ENCODE results near the gene NLRP13.

GRCh38 chr19:55898911-55899310 lies 33.2 kb downstream of the NLRP13 start:
- TF ChIP-seq CTCF (IDR thresholded peaks at IDR 0.05) (no peak), CHD4 (IDR thresholded peaks at IDR 0.05; ENCODE audit: borderline replicate concordance) (no peak), MAX (IDR thresholded peaks at IDR 0.05) (no peak), JUNB (IDR thresholded peaks at IDR 0.05) (no peak), BHLHE40 (IDR thresholded peaks at IDR 0.05; ENCODE audit: low read depth, low read length) (no peak), ZFP36 (IDR thresholded peaks at IDR 0.05; ENCODE audit: borderline replicate concordance, partially characterized antibody) (no peak), BCL3 (IDR thresholded peaks at IDR 0.05) (no peak), POLR2A (IDR thresholded peaks at IDR 0.05; ENCODE audit: low read length) (no peak), JUN (IDR thresholded peaks at IDR 0.05) (no peak), HES2 (IDR thresholded peaks at IDR 0.05) (no peak)
